ENCODE measurements around the gene GMEB2. TPM values are rescaled to one million over a fixed set of nuclear protein-coding genes. Genes with fewer than 3 reads are reported as not detected.

GMEB2 gene
- total RNA-seq, 1 donor from 2014 or later = 11.2 TPM

- DNase-seq (ENCODE audit: low spot score) = peak; percentile 61
- Mint-ChIP-seq H3K27ac (ENCODE audit: unreplicated experiment) (no peak overlapping the region), H3K4me3 (ENCODE audit: unreplicated experiment) (no peak overlapping the region)
Measured at GRCh38 chr20:63538204-63539091, 88.5 kb downstream of the GMEB2 start.

More at GRCh38 chr20:63538204-63539091, 88.5 kb downstream of the GMEB2 start:
- no peaks in the 10 kb centered on the region for H3K36me3 Mint-ChIP-seq (ENCODE audit: low read depth, unreplicated experiment)
- no peaks in the 10 kb centered on the region for H3K4me1 Mint-ChIP-seq (ENCODE audit: unreplicated experiment)
- no peaks in the 10 kb centered on the region for H3K9me3 Mint-ChIP-seq (ENCODE audit: unreplicated experiment)
- peaks cover 1% of the 10 kb centered on the region for H3K27me3 Mint-ChIP-seq (ENCODE audit: unreplicated experiment)
- TF ChIP-seq, protein P1, sequence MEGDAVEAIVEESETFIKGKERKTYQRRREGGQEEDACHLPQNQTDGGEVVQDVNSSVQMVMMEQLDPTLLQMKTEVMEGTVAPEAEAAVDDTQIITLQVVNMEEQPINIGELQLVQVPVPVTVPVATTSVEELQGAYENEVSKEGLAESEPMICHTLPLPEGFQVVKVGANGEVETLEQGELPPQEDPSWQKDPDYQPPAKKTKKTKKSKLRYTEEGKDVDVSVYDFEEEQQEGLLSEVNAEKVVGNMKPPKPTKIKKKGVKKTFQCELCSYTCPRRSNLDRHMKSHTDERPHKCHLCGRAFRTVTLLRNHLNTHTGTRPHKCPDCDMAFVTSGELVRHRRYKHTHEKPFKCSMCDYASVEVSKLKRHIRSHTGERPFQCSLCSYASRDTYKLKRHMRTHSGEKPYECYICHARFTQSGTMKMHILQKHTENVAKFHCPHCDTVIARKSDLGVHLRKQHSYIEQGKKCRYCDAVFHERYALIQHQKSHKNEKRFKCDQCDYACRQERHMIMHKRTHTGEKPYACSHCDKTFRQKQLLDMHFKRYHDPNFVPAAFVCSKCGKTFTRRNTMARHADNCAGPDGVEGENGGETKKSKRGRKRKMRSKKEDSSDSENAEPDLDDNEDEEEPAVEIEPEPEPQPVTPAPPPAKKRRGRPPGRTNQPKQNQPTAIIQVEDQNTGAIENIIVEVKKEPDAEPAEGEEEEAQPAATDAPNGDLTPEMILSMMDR (IDR thresholded peaks at IDR 0.05; ENCODE audit: unreplicated experiment) = peak; percentile 46

Other genes with a start within 250 kb of the GMEB2 start
- 3.2 TPM for gene KCNQ2, start 154.4 kb downstream of the GMEB2 start, total RNA-seq (ENCODE audit: unreplicated experiment)
- gene EEF1A2, start 128.0 kb downstream of the GMEB2 start, total RNA-seq (ENCODE audit: unreplicated experiment) = 0.31 TPM
- 151 TPM for gene PPDPF, start 106.3 kb downstream of the GMEB2 start, total RNA-seq (ENCODE audit: unreplicated experiment)
- gene PTK6, start 89.7 kb downstream of the GMEB2 start, total RNA-seq (ENCODE audit: unreplicated experiment) = not detected
- not detected for gene SRMS, start 79.4 kb downstream of the GMEB2 start, total RNA-seq (ENCODE audit: unreplicated experiment)
- gene FNDC11, start 72.9 kb downstream of the GMEB2 start, total RNA-seq (ENCODE audit: unreplicated experiment) = 1.3 TPM
- gene HELZ2, start 52.9 kb downstream of the GMEB2 start, total RNA-seq (ENCODE audit: unreplicated experiment) = 15.3 TPM
- 12.8 TPM for gene STMN3, start 26.3 kb upstream of the GMEB2 start, total RNA-seq (ENCODE audit: unreplicated experiment)
- gene RTEL1, start 31.2 kb upstream of the GMEB2 start, total RNA-seq (ENCODE audit: unreplicated experiment) = 20.2 TPM
- not detected for gene TNFRSF6B, start 69.6 kb upstream of the GMEB2 start, total RNA-seq (ENCODE audit: unreplicated experiment)
- 33.4 TPM for gene ARFRP1, start 80.9 kb upstream of the GMEB2 start, total RNA-seq (ENCODE audit: unreplicated experiment)
- 34.9 TPM for gene ZGPAT, start 80.9 kb upstream of the GMEB2 start, total RNA-seq (ENCODE audit: unreplicated experiment)
- gene LIME1, start 109.6 kb upstream of the GMEB2 start, total RNA-seq (ENCODE audit: unreplicated experiment) = 8.1 TPM
- gene SLC2A4RG, start 112.7 kb upstream of the GMEB2 start, total RNA-seq (ENCODE audit: unreplicated experiment) = 69.6 TPM
- gene ZBTB46, start 204.2 kb upstream of the GMEB2 start, total RNA-seq (ENCODE audit: unreplicated experiment) = 42.1 TPM
- gene ABHD16B, start 234.4 kb upstream of the GMEB2 start, total RNA-seq (ENCODE audit: unreplicated experiment) = not detected
- 85.5 TPM for gene TPD52L2, start 238.2 kb upstream of the GMEB2 start, total RNA-seq (ENCODE audit: unreplicated experiment)

All from endothelial cell (in vitro differentiated cells).